ENCODE data around the gene ZBTB7C.

DNA sequence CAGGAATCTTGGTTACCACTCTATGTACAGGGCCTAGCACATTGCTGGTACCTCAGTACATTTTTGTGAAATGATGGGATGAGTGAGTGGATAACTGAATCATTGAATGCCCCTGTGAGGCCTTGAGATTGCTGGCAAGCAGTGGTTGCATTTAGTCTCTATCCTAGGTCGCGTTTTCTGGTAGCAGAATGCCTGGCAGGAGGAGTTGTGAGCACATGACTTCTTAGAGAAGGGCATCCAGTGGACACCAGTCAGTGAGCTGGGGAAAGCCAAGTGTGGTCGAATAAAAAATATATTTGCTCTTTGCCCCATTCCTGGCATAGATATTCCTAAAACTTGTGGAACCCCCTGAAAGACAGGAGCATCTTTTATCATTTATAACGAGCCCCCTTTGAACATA is 416.9 kb downstream of the ZBTB7C start:
- TF ChIP-seq, protein P1, sequence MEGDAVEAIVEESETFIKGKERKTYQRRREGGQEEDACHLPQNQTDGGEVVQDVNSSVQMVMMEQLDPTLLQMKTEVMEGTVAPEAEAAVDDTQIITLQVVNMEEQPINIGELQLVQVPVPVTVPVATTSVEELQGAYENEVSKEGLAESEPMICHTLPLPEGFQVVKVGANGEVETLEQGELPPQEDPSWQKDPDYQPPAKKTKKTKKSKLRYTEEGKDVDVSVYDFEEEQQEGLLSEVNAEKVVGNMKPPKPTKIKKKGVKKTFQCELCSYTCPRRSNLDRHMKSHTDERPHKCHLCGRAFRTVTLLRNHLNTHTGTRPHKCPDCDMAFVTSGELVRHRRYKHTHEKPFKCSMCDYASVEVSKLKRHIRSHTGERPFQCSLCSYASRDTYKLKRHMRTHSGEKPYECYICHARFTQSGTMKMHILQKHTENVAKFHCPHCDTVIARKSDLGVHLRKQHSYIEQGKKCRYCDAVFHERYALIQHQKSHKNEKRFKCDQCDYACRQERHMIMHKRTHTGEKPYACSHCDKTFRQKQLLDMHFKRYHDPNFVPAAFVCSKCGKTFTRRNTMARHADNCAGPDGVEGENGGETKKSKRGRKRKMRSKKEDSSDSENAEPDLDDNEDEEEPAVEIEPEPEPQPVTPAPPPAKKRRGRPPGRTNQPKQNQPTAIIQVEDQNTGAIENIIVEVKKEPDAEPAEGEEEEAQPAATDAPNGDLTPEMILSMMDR (conservative IDR thresholded peaks at IDR 0.05; ENCODE audit: low read depth, low read length) = no peak
- TF ChIP-seq CHD1 (IDR thresholded peaks at IDR 0.05; ENCODE audit: low read depth, low read length) (no peak), RFX5 (IDR thresholded peaks at IDR 0.05; ENCODE audit: low read depth, low read length) (no peak), BHLHE40 (IDR thresholded peaks at IDR 0.05; ENCODE audit: low read depth, low read length) (no peak), CEBPB (IDR thresholded peaks at IDR 0.05; ENCODE audit: low read depth, low read length) (no peak), POLR2A (IDR thresholded peaks at IDR 0.05; ENCODE audit: low read depth, low read length) (no peak), SMC3 (IDR thresholded peaks at IDR 0.05; ENCODE audit: low read depth, low read length) (no peak), FOS (IDR thresholded peaks at IDR 0.05; ENCODE audit: low read depth, low read length) (no peak), RAD21 (IDR thresholded peaks at IDR 0.05; ENCODE audit: low read length) (no peak), RCOR1 (IDR thresholded peaks at IDR 0.05; ENCODE audit: insufficient replicate concordance, low read length) (no peak), MAFK (IDR thresholded peaks at IDR 0.05; ENCODE audit: low read depth, low read length) (no peak)
- TF ChIP-seq, protein P2, sequence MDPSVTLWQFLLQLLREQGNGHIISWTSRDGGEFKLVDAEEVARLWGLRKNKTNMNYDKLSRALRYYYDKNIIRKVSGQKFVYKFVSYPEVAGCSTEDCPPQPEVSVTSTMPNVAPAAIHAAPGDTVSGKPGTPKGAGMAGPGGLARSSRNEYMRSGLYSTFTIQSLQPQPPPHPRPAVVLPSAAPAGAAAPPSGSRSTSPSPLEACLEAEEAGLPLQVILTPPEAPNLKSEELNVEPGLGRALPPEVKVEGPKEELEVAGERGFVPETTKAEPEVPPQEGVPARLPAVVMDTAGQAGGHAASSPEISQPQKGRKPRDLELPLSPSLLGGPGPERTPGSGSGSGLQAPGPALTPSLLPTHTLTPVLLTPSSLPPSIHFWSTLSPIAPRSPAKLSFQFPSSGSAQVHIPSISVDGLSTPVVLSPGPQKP (IDR thresholded peaks at IDR 0.05; ENCODE audit: borderline replicate concordance, low read depth, low read length) = no peak
